Endothelial cell of umbilical vein (primary cell): ENCODE measurements around the gene STK24. TPM values are rescaled to one million over a fixed set of nuclear protein-coding genes. Genes with fewer than 3 reads are reported as not detected.

Experiments used
- Bru-seq: library from RNA; stranded (reverse); fragments of 400-500 nt; gene quantifications from one replicate; lab custom pipeline; 2021; lab: Mats Ljungman, UMichigan
- BruChase-seq, 2 experiments: library from RNA; stranded (reverse); fragments of 400-500 nt; gene quantifications; one replicate each; lab custom pipeline; 2021; lab: Mats Ljungman, UMichigan
- BruUV-seq: library from RNA; stranded (reverse); fragments of 400-500 nt; replicated peaks from 2 replicates; lab custom pipeline; 2021; lab: Mats Ljungman, UMichigan
- CTCF ChIA-PET: fragments of 300-600, 350-600 bp; sonication (Branson Sonifier 250); formaldehyde crosslinking; loops from one replicate; lab custom pipeline; 2021; ENCODE audit warnings: antibody characterized with exemption, inconsistent platforms; lab: Charles Lee
- POLR2A ChIA-PET: fragments of 300-600, 350-600 bp; sonication (Branson Sonifier 250); formaldehyde crosslinking; loops from one replicate; lab custom pipeline; 2021; ENCODE audit warnings: antibody characterized with exemption, inconsistent platforms; lab: Charles Lee
- DNase-seq: peaks from one replicate; pipeline ENCODE4 v3.0.0-alpha.2; 2011; ENCODE audit warnings: low read depth, low spot score
- FAIRE-seq: peaks from 2 replicates; lab custom pipeline; 2011; peaks lifted over from hg19 to GRCh38; lab: Jason Lieb, UNC
- H2AFZ ChIP-seq: 2 replicates; pipeline ENCODE4 v1.6.0; 2012; ENCODE audit warnings: low read depth, low read length, control low read depth, inconsistent platforms
- H3K27ac ChIP-seq: 2 replicates; pipeline ENCODE4 v1.5.1; 2011; ENCODE audit warnings: low read depth, mild to moderate bottlenecking, control low read depth, low read length, moderate library complexity; ENCODE audit not compliant: insufficient read depth
- H3K27me3 ChIP-seq, 2 experiments: 2 replicates each; pipeline versions ENCODE4 v1.6.0 to v1.6.1; 2011; ENCODE audit warnings: low read length in 2 of 2, mixed read lengths in 1 of 2; ENCODE audit not compliant: control insufficient read depth in 2 of 2, insufficient read depth in 2 of 2
- H3K36me3 ChIP-seq, 2 experiments: 2 replicates in 1 of 2; 3 replicates in 1 of 2; pipeline ENCODE4 v1.5.1; 2011; ENCODE audit warnings: low read length in 2 of 2, mild to moderate bottlenecking in 1 of 2, moderate library complexity in 1 of 2; ENCODE audit not compliant: control insufficient read depth in 2 of 2, insufficient read depth in 2 of 2; ENCODE audit errors: extremely low read depth in 1 of 2
- H3K4me1 ChIP-seq: 3 replicates; pipeline ENCODE4 v1.5.1; 2011; ENCODE audit warnings: mild to moderate bottlenecking, low read length; ENCODE audit not compliant: control insufficient read depth, insufficient read depth; ENCODE audit errors: extremely low read depth
- H3K4me2 ChIP-seq: 2 replicates; pipeline ENCODE4 v1.6.1; 2011; ENCODE audit warnings: low read length, control low read depth, mixed read lengths; ENCODE audit not compliant: insufficient read depth
- H3K4me3 ChIP-seq, 3 experiments: fragments of 200-600 bp in 1 of 3; sonication (generic), shearing (Covaris generic) in 1 of 3; replicated peaks in 1 of 3; 2 replicates each; pipeline ENCODE4 v1.5.1; 2011 to 2016; ENCODE audit warnings: control low read depth in 3 of 3, low read length in 3 of 3, mild to moderate bottlenecking in 2 of 3, inconsistent platforms in 1 of 3, low read depth in 1 of 3, moderate library complexity in 1 of 3; ENCODE audit not compliant: insufficient read depth in 1 of 3
- H3K79me2 ChIP-seq: 2 replicates; pipeline ENCODE4 v1.6.0; 2012; ENCODE audit warnings: low read length, inconsistent platforms; ENCODE audit not compliant: control insufficient read depth, insufficient read depth
- H3K9ac ChIP-seq: replicated peaks from 2 replicates; pipeline ENCODE3; 2011; ENCODE audit warnings: low read length, control low read depth; ENCODE audit not compliant: insufficient read depth; ENCODE audit errors: extremely low read depth
- H3K9me1 ChIP-seq: replicated peaks from 3 replicates; pipeline ENCODE4 v1.6.0; 2011; ENCODE audit warnings: mild to moderate bottlenecking, low read length; ENCODE audit not compliant: control insufficient read depth, insufficient read depth; ENCODE audit errors: extremely low read depth
- H3K9me3 ChIP-seq: replicated peaks from 2 replicates; pipeline ENCODE4 v1.5.1; 2012; ENCODE audit warnings: low read length, inconsistent platforms; ENCODE audit not compliant: control insufficient read depth, insufficient read depth
- H4K20me1 ChIP-seq: replicated peaks from 2 replicates; pipeline ENCODE3; 2011; ENCODE audit warnings: mild to moderate bottlenecking, low read length; ENCODE audit not compliant: control insufficient read depth, insufficient read depth; ENCODE audit errors: extremely low read depth
- FOS ChIP-seq: IDR thresholded peaks from 2 replicates; pipeline ENCODE4 v1.6.1; 2011; ENCODE audit warnings: mild to moderate bottlenecking, low read length, moderate library complexity, borderline replicate concordance; ENCODE audit not compliant: insufficient read depth
- MAX ChIP-seq: IDR thresholded peaks from 2 replicates; pipeline ENCODE4 v1.6.1; 2011; ENCODE audit not compliant: insufficient read depth, insufficient read length
- POLR2A ChIP-seq: IDR thresholded peaks from 2 replicates; pipeline ENCODE4 v1.6.1; 2012; ENCODE audit warnings: low read depth, mild to moderate bottlenecking, control low read depth, low read length
- POLR2AphosphoS5 ChIP-seq: IDR thresholded peaks from 2 replicates; pipeline ENCODE4 v1.6.1; 2012; ENCODE audit warnings: low read depth, mild to moderate bottlenecking, control low read depth, low read length, moderate library complexity; ENCODE audit not compliant: insufficient read depth
- dilution Hi-C: fragments of 300-500 bp; cut with MboI; formaldehyde crosslinking; loops from one replicate; pipeline ENCODE4 v1.15.0; 2019; ENCODE audit warnings: low sequenced_read_pairs; ENCODE audit not compliant: extremely low pct_ligation_motif_present
- intact Hi-C: fragments of 100-400 bp; cut with micrococcal nuclease; formaldehyde crosslinking; loops from one replicate; pipeline ENCODE4 v1.10.0; 2022
- long read RNA-seq: library from polyadenylated mRNA; stranded (forward); transcript quantifications from one replicate; pipeline ENCODE4 v2.0.0, GENCODE V29; 2021
- polyA minus RNA-seq, 3 experiments: library from RNA; depleted of rRNA, polyadenylated mRNA; stranded (reverse); fragments of >200 nt; gene quantifications; 1 replicate in 1 of 3; 2 replicates in 2 of 3; pipeline ENCODE4 v1.2.3, GENCODE V29; 2011
- polyA plus RNA-seq, 4 experiments: library from polyadenylated mRNA; depleted of rRNA in 3 of 4; stranded (reverse) in 3 of 4; unstranded in 1 of 4; fragments of >200 nt; gene quantifications; 2 replicates each; pipeline versions ENCODE4 v1.2.1 to v1.2.3, GENCODE V29; 2011 to 2012; ENCODE audit warnings: missing spikeins in 1 of 4
- total RNA-seq: library from RNA; stranded (reverse); gene quantifications from 2 replicates; pipeline ENCODE4 v1.2.3, GENCODE V29; 2021
- TF ChIP-seq, protein P1 (sequence below), 2 donors: IDR thresholded peaks; 1 replicate in 1 of 2; 2 replicates in 1 of 2; pipeline ENCODE4 v1.5.1; 2011; ENCODE audit warnings: low read length in 2 of 2, mild to moderate bottlenecking in 2 of 2, moderate library complexity in 2 of 2, control low read depth in 1 of 2, inconsistent platforms in 1 of 2, low read depth in 1 of 2; ENCODE audit not compliant: insufficient read depth in 1 of 2; ENCODE audit errors: extremely low read depth in 1 of 2

Gene STK24
- total RNA-seq (99.4 and 100 TPM in 2 replicates), polyA plus RNA-seq (34.0 and 43.3 TPM in 2 replicates), polyA minus RNA-seq (31.4 and 32.5 TPM in 2 replicates), Bru-seq, nascent RNA (percentile 90 among the genes with signal in this experiment), BruChase-seq, experiment 1, labeled RNA remaining after a 6-hour chase (percentile 90 among the genes with signal in this experiment), BruChase-seq, experiment 2, labeled RNA remaining after a 2-hour chase (percentile 85 among the genes with signal in this experiment)
- 49.0 and 53.9 TPM in 2 replicates for polyA plus RNA-seq (2011; cell fraction: cytosol; rRNA removed)
- polyA plus RNA-seq (2011; cell fraction: nucleus; rRNA removed) = 68.3 and 79.6 TPM in 2 replicates
- polyA plus RNA-seq (2012) = 82.8 and 89.3 TPM in 2 replicates
- 23.5 TPM for polyA minus RNA-seq (2011; cell fraction: cytosol; rRNA and poly(A)+ RNA removed)
- polyA minus RNA-seq (2011; cell fraction: nucleus; rRNA and poly(A)+ RNA removed) = 48.1 and 61.2 TPM in 2 replicates
- long read RNA-seq, full-length matches to known transcripts = 58 of 87 reads
- long read RNA-seq, partial matches to known transcripts = 19 of 87 reads
- long read RNA-seq, other reads (novel, unspliced or antisense) = 10 of 87 reads

- peak; percentile 67 for TF ChIP-seq POLR2AphosphoS5
- peak; percentile 73 for TF ChIP-seq POLR2A
- no peak for TF ChIP-seq MAX
- TF ChIP-seq, protein P1, sequence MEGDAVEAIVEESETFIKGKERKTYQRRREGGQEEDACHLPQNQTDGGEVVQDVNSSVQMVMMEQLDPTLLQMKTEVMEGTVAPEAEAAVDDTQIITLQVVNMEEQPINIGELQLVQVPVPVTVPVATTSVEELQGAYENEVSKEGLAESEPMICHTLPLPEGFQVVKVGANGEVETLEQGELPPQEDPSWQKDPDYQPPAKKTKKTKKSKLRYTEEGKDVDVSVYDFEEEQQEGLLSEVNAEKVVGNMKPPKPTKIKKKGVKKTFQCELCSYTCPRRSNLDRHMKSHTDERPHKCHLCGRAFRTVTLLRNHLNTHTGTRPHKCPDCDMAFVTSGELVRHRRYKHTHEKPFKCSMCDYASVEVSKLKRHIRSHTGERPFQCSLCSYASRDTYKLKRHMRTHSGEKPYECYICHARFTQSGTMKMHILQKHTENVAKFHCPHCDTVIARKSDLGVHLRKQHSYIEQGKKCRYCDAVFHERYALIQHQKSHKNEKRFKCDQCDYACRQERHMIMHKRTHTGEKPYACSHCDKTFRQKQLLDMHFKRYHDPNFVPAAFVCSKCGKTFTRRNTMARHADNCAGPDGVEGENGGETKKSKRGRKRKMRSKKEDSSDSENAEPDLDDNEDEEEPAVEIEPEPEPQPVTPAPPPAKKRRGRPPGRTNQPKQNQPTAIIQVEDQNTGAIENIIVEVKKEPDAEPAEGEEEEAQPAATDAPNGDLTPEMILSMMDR (IDR thresholded peaks at IDR 0.05; ENCODE audit: extremely low read depth in 1 of 2, insufficient read depth in 1 of 2, low read depth in 1 of 2, low read length in 2 of 2) = no peak
- no peak for TF ChIP-seq FOS
- H3K4me3 ChIP-seq = peak within 1 kb of the TSS; percentile 84 to 98 (median 98)
- H3K79me2 ChIP-seq = peaks cover 44% of the 10 kb centered on the region
- ChIA-PET POLR2A (interaction anchor here (0.9 kb wide), 3 partner anchors 9 to 126 kb away, joined by 3 to 5 read pairs (median 4); no protein-coding TSS in a partner anchor), CTCF (interaction anchor here (0.7 to 1.8 kb wide), 8 partner anchors 10 to 132 kb away, joined by 3 to 15 read pairs (median 6); no protein-coding TSS in a partner anchor)
- DNase-seq = peak; percentile 78
- FAIRE-seq = peak; percentile 72
- H2AFZ ChIP-seq = peak within 1 kb of the TSS; percentile 46
- intact Hi-C loops (loop anchor here (1.0 to 5.0 kb wide), 3 partner anchors 75 to 101 kb away; no protein-coding TSS in a partner anchor), dilution Hi-C loops (no loop called here)
- no peaks in the 10 kb centered on the region for H3K9me3 ChIP-seq
- no peaks in the 10 kb centered on the region for H3K36me3 ChIP-seq
- H3K4me2 ChIP-seq = peak within 1 kb of the TSS; percentile 88
- H4K20me1 ChIP-seq = no peaks in the 10 kb centered on the region
- peak within 1 kb of the TSS; percentile 94 for H3K9ac ChIP-seq
- no peaks in the 10 kb centered on the region for H3K27me3 ChIP-seq
- H3K4me1 ChIP-seq = peaks cover 20% of the 10 kb centered on the region
- BruUV-seq = no TSS peak
- no peaks in the 10 kb centered on the region for H3K9me1 ChIP-seq
- peak within 1 kb of the TSS; percentile 95 for H3K27ac ChIP-seq
Observed at GRCh38 chr13:98576963-98577835, at the start of gene STK24. Gene STK24 (minus strand): TSS chr13:98577107. CDS start chr13:98576786, 321 bp downstream.
